ENCODE data around the gene RAB1A.

GRCh38 chr2:65064728-65065552 is 65.0 kb downstream of the RAB1A start:
- TF ChIP-seq CTCF (IDR thresholded peaks at IDR 0.05 in 4 of 5, conservative IDR thresholded peaks at IDR 0.05 in 1 of 5) (peak; percentile 76 to 90 (median 83)), POLR2A (IDR thresholded peaks at IDR 0.05) (peak; percentile 10 to 56)
